AG09309 (cell line): ENCODE results near the gene ITPR3.
"Not testable (repeated sequence)": the region's sequence is repeated elsewhere in the genome, so short reads cannot be mapped to it uniquely, and the experiment has no call there.

Experiments used
- DNase-seq: peaks from one replicate; pipeline ENCODE4 v3.0.0-alpha.2; 2010; ENCODE audit warnings: low read depth
- H3K4me3 ChIP-seq: 2 replicates; pipeline ENCODE4 v1.5.1; 2011; ENCODE audit warnings: mild to moderate bottlenecking, low read depth, low read length, moderate library complexity; ENCODE audit not compliant: control insufficient read depth
- TF ChIP-seq, protein P1 (sequence below): IDR thresholded peaks from 2 replicates; pipeline ENCODE4 v1.5.1; 2011; ENCODE audit warnings: mild to moderate bottlenecking, low read depth, low read length, inconsistent platforms; ENCODE audit not compliant: insufficient read depth, control insufficient read depth; ENCODE audit errors: missing control alignments

Gene ITPR3

DNA sequence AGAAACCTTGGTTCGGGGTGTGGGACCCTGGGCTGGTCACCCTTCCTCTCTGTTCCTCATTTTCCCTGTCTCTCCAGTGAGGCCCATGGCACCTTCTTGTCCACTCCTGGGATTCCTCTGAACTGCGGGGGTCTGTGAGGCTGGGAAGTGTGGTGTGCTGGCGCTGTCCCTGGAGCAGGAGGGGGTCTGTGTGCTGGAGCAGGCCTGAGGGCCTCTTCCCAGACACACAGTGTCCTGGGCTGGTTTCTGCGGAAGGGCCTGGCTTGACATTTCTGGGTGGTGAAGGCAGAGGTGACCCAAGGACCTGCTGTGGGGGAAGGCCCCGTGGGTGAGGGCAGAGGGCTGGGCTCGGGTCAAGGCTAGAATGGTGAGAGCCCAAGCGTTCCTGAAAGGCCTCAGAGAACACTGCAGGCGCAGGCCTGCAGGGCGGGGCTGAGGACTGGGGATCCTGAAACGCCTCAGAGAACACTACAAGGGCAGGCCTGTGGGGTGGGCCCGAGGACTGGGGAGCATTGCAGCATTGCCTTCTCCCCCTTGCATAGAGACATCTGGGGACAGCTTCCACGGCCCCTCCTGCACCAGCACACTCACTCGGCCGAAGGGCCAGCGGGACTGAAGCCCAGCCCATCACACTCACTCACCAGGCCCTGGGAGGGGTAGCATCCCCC lies 30.5 kb upstream of the ITPR3 start:
- no peak overlapping the region for H3K4me3 ChIP-seq
- DNase-seq = no peak
- TF ChIP-seq, protein P1, sequence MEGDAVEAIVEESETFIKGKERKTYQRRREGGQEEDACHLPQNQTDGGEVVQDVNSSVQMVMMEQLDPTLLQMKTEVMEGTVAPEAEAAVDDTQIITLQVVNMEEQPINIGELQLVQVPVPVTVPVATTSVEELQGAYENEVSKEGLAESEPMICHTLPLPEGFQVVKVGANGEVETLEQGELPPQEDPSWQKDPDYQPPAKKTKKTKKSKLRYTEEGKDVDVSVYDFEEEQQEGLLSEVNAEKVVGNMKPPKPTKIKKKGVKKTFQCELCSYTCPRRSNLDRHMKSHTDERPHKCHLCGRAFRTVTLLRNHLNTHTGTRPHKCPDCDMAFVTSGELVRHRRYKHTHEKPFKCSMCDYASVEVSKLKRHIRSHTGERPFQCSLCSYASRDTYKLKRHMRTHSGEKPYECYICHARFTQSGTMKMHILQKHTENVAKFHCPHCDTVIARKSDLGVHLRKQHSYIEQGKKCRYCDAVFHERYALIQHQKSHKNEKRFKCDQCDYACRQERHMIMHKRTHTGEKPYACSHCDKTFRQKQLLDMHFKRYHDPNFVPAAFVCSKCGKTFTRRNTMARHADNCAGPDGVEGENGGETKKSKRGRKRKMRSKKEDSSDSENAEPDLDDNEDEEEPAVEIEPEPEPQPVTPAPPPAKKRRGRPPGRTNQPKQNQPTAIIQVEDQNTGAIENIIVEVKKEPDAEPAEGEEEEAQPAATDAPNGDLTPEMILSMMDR = no peak

DNA sequence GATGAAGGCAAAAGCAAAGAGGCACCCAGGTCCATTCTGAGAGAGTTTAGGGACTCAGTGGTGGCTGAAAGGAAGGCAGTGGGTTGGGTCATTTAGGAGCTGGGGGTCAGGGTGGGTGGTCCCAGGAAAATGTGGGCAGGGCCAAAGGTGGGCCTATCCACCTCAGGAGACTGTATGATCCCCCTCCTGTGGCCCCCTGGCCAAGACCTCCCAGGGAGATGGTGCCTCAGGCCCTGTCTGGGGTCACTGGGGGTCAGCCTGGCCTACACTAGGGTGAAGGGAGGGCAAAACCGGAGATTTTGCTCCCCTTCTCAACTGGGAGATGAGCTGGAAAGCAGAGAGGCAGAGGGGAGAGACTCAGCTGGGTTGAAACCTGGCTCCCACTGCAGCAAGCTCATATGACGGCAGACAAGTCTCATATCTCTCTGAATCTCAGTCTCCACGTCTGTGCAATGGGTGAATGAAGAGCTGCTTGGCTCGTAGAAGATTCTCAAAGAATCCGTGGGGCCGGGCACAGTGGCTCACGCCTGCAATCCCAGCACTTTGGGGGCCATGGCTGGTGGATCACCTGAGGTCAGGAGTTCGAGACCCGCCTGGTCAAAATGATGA lies 29.6 kb upstream of the ITPR3 start:
- TF ChIP-seq, protein P1 = no peak
- no peak overlapping the region for H3K4me3 ChIP-seq
- DNase-seq = no peak

DNA sequence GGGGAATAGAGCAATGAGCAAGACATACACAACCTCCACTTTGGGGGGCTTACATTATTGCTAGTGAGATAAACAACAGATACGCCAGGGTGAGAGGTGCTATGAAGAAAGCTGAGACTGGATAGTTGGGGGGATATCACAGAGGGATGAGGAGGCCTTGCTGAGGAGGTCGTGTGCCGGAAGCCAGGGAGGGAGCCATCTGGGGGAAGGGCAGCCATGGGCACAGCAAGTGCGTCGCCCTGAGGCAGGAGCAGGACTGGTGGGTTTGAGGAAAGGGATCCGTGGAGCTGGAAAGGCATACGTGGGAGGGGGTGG lies 28.9 kb upstream of the ITPR3 start:
- no peak for DNase-seq
- no peak overlapping the region for H3K4me3 ChIP-seq
- TF ChIP-seq, protein P1 = no peak

DNA sequence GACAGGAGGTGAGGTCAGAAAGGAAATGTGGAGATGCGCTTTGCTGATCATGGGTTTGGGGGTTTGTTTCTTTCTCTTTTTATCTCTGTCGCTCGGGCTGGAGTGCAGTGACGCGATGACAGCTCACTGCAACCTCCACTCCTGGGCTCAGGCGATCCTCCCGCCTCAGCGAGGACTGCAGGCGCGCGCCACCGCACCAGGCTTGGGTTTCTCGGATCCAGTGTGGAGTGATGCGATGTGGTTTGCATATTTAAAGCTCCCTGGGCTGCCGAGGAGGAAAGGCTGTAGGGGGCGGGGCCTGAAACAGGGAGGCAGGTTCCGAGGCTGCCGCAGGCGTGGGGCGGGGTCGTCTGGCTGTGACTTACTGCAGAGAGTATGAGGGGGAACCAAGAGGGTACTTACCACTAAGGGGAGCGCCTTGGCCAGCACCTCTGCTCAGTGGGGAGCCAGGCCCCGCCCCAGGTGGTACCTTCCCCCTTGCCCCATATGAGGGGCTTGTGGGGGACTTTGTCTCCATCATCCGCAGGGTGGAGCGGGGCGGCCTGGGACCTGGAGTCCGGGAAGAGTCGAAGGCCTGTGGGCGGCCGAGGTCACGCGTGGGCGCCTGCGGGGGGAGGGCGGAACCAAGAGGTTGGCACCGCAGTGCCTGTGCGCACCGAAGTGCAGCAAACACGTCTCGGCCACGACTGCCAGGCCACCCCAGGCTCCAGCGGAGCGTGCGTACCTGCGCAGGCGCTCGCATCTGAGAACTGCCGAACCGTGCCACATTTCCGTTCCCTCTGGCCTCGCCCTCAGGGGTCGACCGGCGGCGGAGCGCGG lies 28.3 kb upstream of the ITPR3 start:
- TF ChIP-seq, protein P1 = no peak
- H3K4me3 ChIP-seq = no peak overlapping the region
- no peak for DNase-seq

- TF ChIP-seq, protein P1 = no peak
- DNase-seq = no peak
- H3K4me3 ChIP-seq = no peak overlapping the region
These were observed 27.8 kb upstream of the ITPR3 start for GRCh38 chr6:33593414-33593727.

GRCh38 chr6:33595001-33595846 lies 25.9 kb upstream of the ITPR3 start:
- TF ChIP-seq, protein P1 = no peak
- DNase-seq = no peak
- no peak overlapping the region for H3K4me3 ChIP-seq

- not testable (repeated sequence) for H3K4me3 ChIP-seq, DNase-seq
These were observed 24.2 kb upstream of the ITPR3 start for GRCh38 chr6:33596894-33597293.
